GM19193 (cell line): ENCODE data around the gene CCNB1IP1.

Experiments
- POLR2A ChIP-seq: IDR thresholded peaks from 4 replicates; pipeline ENCODE4 v1.6.1; 2011; ENCODE audit not compliant: insufficient read depth, insufficient read length; ENCODE audit errors: extremely low read depth

Gene CCNB1IP1, protein sequence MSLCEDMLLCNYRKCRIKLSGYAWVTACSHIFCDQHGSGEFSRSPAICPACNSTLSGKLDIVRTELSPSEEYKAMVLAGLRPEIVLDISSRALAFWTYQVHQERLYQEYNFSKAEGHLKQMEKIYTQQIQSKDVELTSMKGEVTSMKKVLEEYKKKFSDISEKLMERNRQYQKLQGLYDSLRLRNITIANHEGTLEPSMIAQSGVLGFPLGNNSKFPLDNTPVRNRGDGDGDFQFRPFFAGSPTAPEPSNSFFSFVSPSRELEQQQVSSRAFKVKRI

DNA sequence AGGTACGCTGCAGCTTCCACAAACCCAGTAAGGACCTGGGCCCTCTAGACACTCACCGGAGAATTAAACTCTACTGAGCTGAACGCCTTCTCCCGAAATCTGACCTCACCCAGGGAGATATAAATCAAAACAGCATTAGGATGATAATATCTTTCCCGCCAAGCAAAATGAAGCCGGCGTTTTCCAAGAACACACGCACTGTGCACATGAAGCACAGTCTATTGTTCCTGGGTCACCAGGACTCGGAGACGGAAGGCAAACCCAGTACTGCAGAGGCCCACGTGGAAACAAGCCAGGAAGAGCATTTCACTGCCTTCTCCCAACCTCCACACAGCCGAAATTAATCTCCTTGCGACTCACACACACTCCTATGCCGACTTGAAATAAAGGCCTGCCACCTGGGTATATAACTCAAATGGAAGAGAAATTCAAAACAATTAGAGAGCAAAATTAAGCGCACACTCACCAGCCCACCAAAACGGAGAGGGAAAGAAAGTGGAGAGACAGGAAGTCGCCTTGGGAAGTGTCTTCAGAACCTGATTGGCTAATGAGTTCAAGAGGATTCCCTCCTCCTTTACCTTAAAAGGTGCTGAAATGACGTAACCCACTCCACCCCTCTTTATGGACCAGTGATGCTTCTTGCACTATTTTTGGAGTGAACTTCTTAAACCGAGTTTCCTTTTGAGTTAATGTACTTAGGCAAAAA lies at the start of gene CCNB1IP1:
Gene CCNB1IP1, minus strand, starts transcription at position 492 of the 706 bp plus-strand sequence. CDS start 16,756 bp downstream, outside the sequence.
- peak; percentile 66 for TF ChIP-seq POLR2A

- no peak for TF ChIP-seq POLR2A
Measured at GRCh38 chr14:20382526-20382925, 49.4 kb upstream of the CCNB1IP1 start.

GRCh38 chr14:20381341-20381740 lies 48.3 kb upstream of the CCNB1IP1 start:
- no peak for TF ChIP-seq POLR2A

- no peak for TF ChIP-seq POLR2A
Measured at GRCh38 chr14:20380681-20381080, 47.6 kb upstream of the CCNB1IP1 start.

DNA sequence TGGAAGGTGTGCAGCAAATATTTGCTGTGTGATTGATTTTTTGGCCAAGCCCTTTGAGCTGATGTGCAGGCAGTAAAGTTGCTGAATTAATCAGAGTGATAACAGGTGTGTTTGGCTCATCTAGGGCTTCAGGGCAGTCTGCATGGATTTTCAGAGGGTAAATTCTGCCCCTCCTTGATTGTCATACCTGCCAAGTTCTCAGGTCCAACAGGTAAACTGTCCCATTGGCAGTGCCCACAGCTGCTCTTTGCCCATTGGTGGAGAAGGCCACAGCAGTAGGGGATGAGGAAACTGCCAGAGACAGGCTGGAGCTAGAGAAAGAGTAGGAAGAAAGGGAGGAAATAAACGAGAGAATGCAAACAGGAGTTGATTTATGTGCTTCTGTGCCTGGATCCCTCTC lies 46.7 kb upstream of the CCNB1IP1 start:
- TF ChIP-seq POLR2A: no peak

DNA sequence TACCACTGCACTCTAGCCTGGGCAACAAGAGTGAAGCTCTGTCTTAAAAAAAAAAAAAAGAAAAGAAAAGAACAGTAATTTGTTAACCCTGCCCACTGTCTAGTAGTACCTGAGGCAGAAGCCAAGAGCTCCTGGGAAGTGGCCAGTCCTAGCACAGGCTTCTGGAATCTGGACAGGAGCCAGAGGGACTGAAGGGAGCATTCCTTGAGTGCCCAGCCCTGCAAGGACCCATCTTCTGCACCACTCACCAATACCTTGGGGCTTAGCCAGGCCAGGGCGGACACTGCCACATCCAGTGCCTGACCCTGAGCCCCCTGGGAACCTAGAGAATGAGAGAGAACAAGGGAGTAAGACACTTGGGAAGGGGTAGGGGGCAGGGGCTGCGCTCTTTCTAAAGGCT lies 44.1 kb upstream of the CCNB1IP1 start:
- TF ChIP-seq POLR2A: no peak

GRCh38 chr14:20376071-20376588 lies 43.1 kb upstream of the CCNB1IP1 start:
- no peak for TF ChIP-seq POLR2A

GRCh38 chr14:20375471-20375870 lies 42.4 kb upstream of the CCNB1IP1 start:
- TF ChIP-seq POLR2A: no peak

- no peak for TF ChIP-seq POLR2A
Measured at GRCh38 chr14:20372796-20373195, 39.7 kb upstream of the CCNB1IP1 start.

- no peak for TF ChIP-seq POLR2A
Measured at GRCh38 chr14:20365928-20366327, 32.8 kb upstream of the CCNB1IP1 start.

DNA sequence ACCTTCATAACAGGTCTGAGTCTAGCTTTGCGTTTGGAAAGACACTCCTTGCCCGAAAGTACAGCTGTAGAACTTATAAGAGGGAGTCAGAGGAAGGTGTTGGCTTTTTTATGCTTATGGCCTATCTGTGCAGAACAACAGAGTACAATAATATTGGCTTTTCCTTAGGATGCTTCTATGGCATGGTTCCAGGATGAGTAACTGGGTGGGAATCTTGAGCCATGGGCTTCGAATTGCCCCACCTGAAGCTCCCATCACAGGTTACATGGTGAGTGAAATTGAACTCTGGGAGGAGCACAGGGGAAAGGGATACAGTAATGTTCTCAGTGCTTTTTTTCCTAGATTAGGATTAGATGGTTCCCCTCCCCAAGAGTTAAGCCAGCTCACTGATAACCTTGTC lies 23.3 kb upstream of the CCNB1IP1 start:
- TF ChIP-seq POLR2A: no peak

- TF ChIP-seq POLR2A: no peak
Measured at GRCh38 chr14:20350860-20351259, 17.8 kb upstream of the CCNB1IP1 start.

GRCh38 chr14:20350282-20350681 lies 17.2 kb upstream of the CCNB1IP1 start:
- no peak for TF ChIP-seq POLR2A

DNA sequence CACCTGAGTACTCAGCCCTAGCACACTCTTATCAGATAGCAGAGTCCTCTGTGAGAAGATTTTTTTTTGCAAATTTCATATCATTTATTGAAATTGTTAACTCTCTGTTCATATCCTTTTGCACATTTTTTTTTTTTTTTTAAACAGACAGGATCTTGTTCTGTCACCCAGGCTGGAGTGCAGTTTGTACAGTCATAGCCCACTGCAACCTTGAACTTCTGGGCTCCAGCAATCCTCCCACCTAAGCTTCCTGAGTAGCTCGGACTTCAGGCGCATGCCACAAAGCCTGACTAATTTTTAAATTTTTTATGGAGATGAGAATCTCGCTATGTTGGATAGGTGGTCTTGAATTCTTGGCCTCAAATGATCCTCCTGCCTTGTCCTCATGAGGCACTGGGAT lies 14.7 kb upstream of the CCNB1IP1 start:
- TF ChIP-seq POLR2A: no peak

- TF ChIP-seq POLR2A: no peak
Measured at GRCh38 chr14:20346713-20347112, 13.6 kb upstream of the CCNB1IP1 start.

DNA sequence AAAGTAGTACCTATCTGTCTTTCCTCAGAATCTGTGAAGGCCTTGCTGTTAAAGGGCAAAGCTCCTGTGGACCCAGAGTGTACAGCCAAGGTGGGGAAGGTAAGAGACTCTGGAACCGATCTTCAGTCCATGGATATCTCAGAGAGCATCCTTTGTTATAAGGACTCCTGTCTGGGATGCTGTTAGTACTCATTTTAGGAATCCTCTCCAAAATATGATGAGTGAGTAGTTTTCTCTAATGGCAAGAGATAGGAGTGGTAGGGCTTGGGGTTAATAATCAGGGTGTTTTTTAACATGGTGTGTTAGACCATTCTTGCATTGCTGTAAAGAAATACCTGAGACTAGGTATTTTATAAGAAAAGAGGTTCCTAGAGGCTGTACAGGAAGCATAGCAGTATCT lies 12.3 kb upstream of the CCNB1IP1 start:
- no peak for TF ChIP-seq POLR2A
